ENCODE measurements around the gene INAFM2. TPM values are rescaled to one million over a fixed set of nuclear protein-coding genes. Genes with fewer than 3 reads are reported as not detected.
A peak's percentile ranks its signal among the peaks of the same experiment; 100 is the strongest.

Gene INAFM2
- total and polyA plus RNA-seq, 4 experiments from 2014 or later = 0.08 to 7.5 (median 5.0) TPM

- H3K9me3 Mint-ChIP-seq = no peaks in the 10 kb centered on the region
- peaks cover 2 to 10% (median 5%) of the 10 kb centered on the region in 4 donors for H3K4me1 Mint-ChIP-seq
- intact Hi-C loops (cut with micrococcal nuclease) = loop anchor here (10.0 kb wide), 1 partner anchor 393 kb away; no protein-coding TSS in a partner anchor
- Histone ChIP-seq H3K27me3 (ENCODE audit: insufficient read depth, low read length) (peaks cover 6% of the 10 kb centered on the region), H3K4me3 (ENCODE audit: low read length in 2 of 2) (no peak overlapping the region), H3K4me1 (ENCODE audit: insufficient read depth, low read length) (peaks cover 7% of the 10 kb centered on the region), H3K9me3 (ENCODE audit: control insufficient read depth in 1 of 2, low read length in 2 of 2) (no peaks in the 10 kb centered on the region), H3K27ac (ENCODE audit: low read depth, low read length) (no peak overlapping the region), H3K36me3 (ENCODE audit: insufficient read depth, low read length) (no peaks in the 10 kb centered on the region)
- H3K27ac Mint-ChIP-seq = no peak overlapping the region
- DNase-seq = no peak
- ChIA-PET POLR2A (ENCODE audit: partially characterized antibody) (interaction anchor here (4.8 kb wide), 1 partner anchor 31 kb away, joined by 40 read pairs; the partner anchor contains the start of gene PLCB2), CTCF (ENCODE audit: partially characterized antibody) (interaction anchor here (0.7 to 14.0 kb wide), 8 partner anchors 10 to 1838 kb away, joined by 3 to 427 read pairs (median 104); partner anchors contain the start of genes CCDC9B and PLCB2)
- H3K27me3 Mint-ChIP-seq = peaks cover 11 to 27% of the 10 kb centered on the region in 2 donors
- no peaks in the 10 kb centered on the region for H3K36me3 Mint-ChIP-seq
- no peak overlapping the region for H3K4me3 Mint-ChIP-seq
These were observed 45.5 kb upstream of the INAFM2 start for GRCh38 chr15:40278026-40278425.

GRCh38 chr15:40279437-40280141 is 43.9 kb upstream of the INAFM2 start:
- peak in 4 of 5 donors; percentile 48 to 67 (median 56) for DNase-seq
- Histone ChIP-seq H3K27me3 (ENCODE audit: insufficient read depth, low read length) (peaks cover 6% of the 10 kb centered on the region), H3K27ac (ENCODE audit: low read depth, low read length) (no peak overlapping the region), H3K36me3 (ENCODE audit: insufficient read depth, low read length) (no peaks in the 10 kb centered on the region), H3K4me1 (ENCODE audit: insufficient read depth, low read length) (peaks cover 13% of the 10 kb centered on the region), H3K9me3 (ENCODE audit: control insufficient read depth in 1 of 2, low read length in 2 of 2) (no peaks in the 10 kb centered on the region), H3K4me3 (ENCODE audit: low read length in 2 of 2) (no peak overlapping the region)
- ChIA-PET CTCF (ENCODE audit: partially characterized antibody) (interaction anchor here (0.6 to 14.0 kb wide), 40 partner anchors 8 to 1574 kb away, joined by 3 to 427 read pairs (median 5); partner anchors contain the start of genes CCDC9B, INAFM2, KNSTRN and PLCB2), POLR2A (ENCODE audit: partially characterized antibody) (interaction anchor here (0.7 to 4.8 kb wide), 4 partner anchors 29 to 276 kb away, joined by 3 to 40 read pairs (median 4); partner anchors contain the start of gene PLCB2)
- Mint-ChIP-seq H3K4me1 (peaks cover 2 to 12% (median 5%) of the 10 kb centered on the region in 4 donors), H3K36me3 (no peaks in the 10 kb centered on the region), H3K27ac (peak overlapping the region in 3 of 7 donors; percentile 12 to 73 (median 40)), H3K9me3 (no peaks in the 10 kb centered on the region), H3K4me3 (peak overlapping the region in 2 of 8 donors; percentile 24 to 39), H3K27me3 (peaks cover 11 to 27% of the 10 kb centered on the region in 2 donors)
- intact Hi-C loops (cut with micrococcal nuclease) = loop anchor here (1.0 to 10.0 kb wide), 4 partner anchors 31 to 395 kb away; partner anchors contain the start of gene INAFM2

- Mint-ChIP-seq H3K27me3 (peaks cover 11 to 27% of the 10 kb centered on the region in 2 donors), H3K4me3 (peak overlapping the region in 6 of 8 donors; percentile 20 to 76 (median 50)), H3K4me1 (peaks cover 2 to 9% (median 4%) of the 10 kb centered on the region in 4 donors), H3K36me3 (no peaks in the 10 kb centered on the region), H3K27ac (peak overlapping the region in 1 of 7 donors; percentile 73), H3K9me3 (peaks cover 0 to under 1% (median 0%) of the 10 kb centered on the region in 8 donors)
- Histone ChIP-seq H3K27ac (ENCODE audit: low read depth, low read length) (no peak overlapping the region), H3K27me3 (ENCODE audit: insufficient read depth, low read length) (peaks cover 6% of the 10 kb centered on the region), H3K9me3 (ENCODE audit: control insufficient read depth in 1 of 2, low read length in 2 of 2) (no peaks in the 10 kb centered on the region), H3K36me3 (ENCODE audit: insufficient read depth, low read length) (no peaks in the 10 kb centered on the region), H3K4me3 (ENCODE audit: low read length in 2 of 2) (no peak overlapping the region), H3K4me1 (ENCODE audit: insufficient read depth, low read length) (peaks cover 13% of the 10 kb centered on the region)
- intact Hi-C loops (cut with micrococcal nuclease) = loop anchor here (5.0 kb wide), 1 partner anchor 42 kb away; the partner anchor contains the start of gene INAFM2
- ChIA-PET POLR2A (ENCODE audit: partially characterized antibody) (interaction anchor here (0.7 to 4.8 kb wide), 2 partner anchors 28 to 275 kb away, joined by 3 to 40 read pairs; partner anchors contain the start of gene PLCB2), CTCF (ENCODE audit: partially characterized antibody) (interaction anchor here (0.9 to 14.0 kb wide), 18 partner anchors 9 to 240 kb away, joined by 3 to 427 read pairs (median 10); partner anchors contain the start of genes CCDC9B, INAFM2, PLCB2 and SRP14)
- no peak for DNase-seq
These were observed 43.0 kb upstream of the INAFM2 start for GRCh38 chr15:40280260-40281056.

DNA sequence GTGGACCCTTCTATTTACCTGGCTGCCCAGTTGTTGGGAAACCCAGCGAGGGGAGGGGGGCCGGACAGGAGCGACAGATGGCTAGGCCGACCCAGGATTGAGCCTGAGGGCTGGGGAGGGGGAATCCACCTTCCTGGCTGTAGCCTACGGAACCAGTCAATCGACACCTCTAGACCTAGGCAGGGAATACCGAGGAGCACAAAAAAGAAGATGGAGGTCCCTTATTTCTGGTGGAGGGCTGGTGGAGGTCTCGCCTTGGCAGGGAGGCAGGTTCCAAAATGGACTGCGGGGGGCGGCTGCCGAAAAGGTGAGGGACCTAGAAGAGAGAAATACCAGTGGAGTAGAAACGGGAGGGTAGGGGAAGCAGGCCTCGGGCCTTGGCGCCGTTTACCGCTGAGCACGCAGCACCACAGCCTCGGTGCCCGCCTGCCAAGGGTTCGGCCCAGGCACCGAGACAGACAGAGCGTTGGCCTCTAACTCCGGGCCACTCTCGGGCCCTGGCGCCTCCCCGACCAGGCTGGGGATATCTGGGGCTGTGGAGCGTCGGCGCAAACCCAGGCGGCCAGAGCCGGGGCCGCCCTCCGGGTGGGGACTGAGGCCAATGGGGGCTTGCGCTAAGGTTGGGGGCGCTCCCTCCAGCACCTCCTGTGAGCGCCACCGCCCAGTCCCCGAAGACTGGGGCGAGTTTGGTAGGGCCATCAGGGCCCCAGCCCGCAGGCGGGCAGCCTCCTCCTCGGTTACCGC is 42.3 kb upstream of the INAFM2 start:
- POLR2A ChIA-PET (ENCODE audit: partially characterized antibody) = interaction anchor here (4.8 to 5.3 kb wide), 2 partner anchors 27 to 28 kb away, joined by 40 to 67 read pairs; partner anchors contain the start of gene PLCB2
- Histone ChIP-seq H3K27me3 (ENCODE audit: insufficient read depth, low read length) (peaks cover 6% of the 10 kb centered on the region), H3K36me3 (ENCODE audit: insufficient read depth, low read length) (no peaks in the 10 kb centered on the region), H3K27ac (ENCODE audit: low read depth, low read length) (no peak overlapping the region), H3K4me3 (ENCODE audit: low read length in 2 of 2) (no peak overlapping the region), H3K9me3 (ENCODE audit: control insufficient read depth in 1 of 2, low read length in 2 of 2) (no peaks in the 10 kb centered on the region), H3K4me1 (ENCODE audit: insufficient read depth, low read length) (peaks cover 13% of the 10 kb centered on the region)
- Mint-ChIP-seq H3K36me3 (no peaks in the 10 kb centered on the region), H3K4me3 (peak overlapping the region; percentile 20 to 76 (median 51)), H3K27me3 (peaks cover 11 to 27% of the 10 kb centered on the region in 2 donors), H3K4me1 (peaks cover 2 to 9% (median 4%) of the 10 kb centered on the region in 4 donors), H3K9me3 (peaks cover 0 to 2% (median 0%) of the 10 kb centered on the region in 8 donors), H3K27ac (no peak overlapping the region)
- DNase-seq = no peak
- intact Hi-C loops (cut with micrococcal nuclease) = loop anchor here (5.0 kb wide), 1 partner anchor 41 kb away; the partner anchor contains the start of gene INAFM2
- CTCF ChIA-PET (ENCODE audit: partially characterized antibody) = interaction anchor here (0.9 to 14.0 kb wide), 16 partner anchors 8 to 241 kb away, joined by 3 to 427 read pairs (median 27); partner anchors contain the start of genes CCDC9B, INAFM2, PLCB2 and SRP14

- Mint-ChIP-seq H3K4me1 (peaks cover 2 to 9% (median 4%) of the 10 kb centered on the region in 4 donors), H3K27ac (no peak overlapping the region), H3K27me3 (peaks cover 11 to 26% of the 10 kb centered on the region in 2 donors), H3K36me3 (peaks cover 0 to 2% of the 10 kb centered on the region in 2 donors), H3K9me3 (peaks cover 0 to 2% (median 0%) of the 10 kb centered on the region in 8 donors), H3K4me3 (no peak overlapping the region)
- ChIA-PET CTCF (ENCODE audit: partially characterized antibody) (interaction anchor here (5.1 to 5.2 kb wide), 2 partner anchors 28 to 55 kb away, joined by 39 to 94 read pairs; partner anchors contain the start of gene PLCB2), POLR2A (ENCODE audit: partially characterized antibody) (interaction anchor here (5.3 kb wide), 1 partner anchor 26 kb away, joined by 67 read pairs; the partner anchor contains the start of gene PLCB2)
- H3K36me3 ChIP-seq (ENCODE audit: insufficient read depth, low read length) = no peaks in the 10 kb centered on the region
- no peak for DNase-seq
- no peaks in the 10 kb centered on the region for H3K9me3 ChIP-seq (ENCODE audit: control insufficient read depth in 1 of 2, low read length in 2 of 2)
- peaks cover 6% of the 10 kb centered on the region for H3K27me3 ChIP-seq (ENCODE audit: insufficient read depth, low read length)
- no peak overlapping the region for H3K27ac ChIP-seq (ENCODE audit: low read depth, low read length)
- intact Hi-C loops (cut with micrococcal nuclease) = loop anchor here (5.0 kb wide), 1 partner anchor 41 kb away; the partner anchor contains the start of gene INAFM2
- peaks cover 13% of the 10 kb centered on the region for H3K4me1 ChIP-seq (ENCODE audit: insufficient read depth, low read length)
- peak overlapping the region in 1 of 2 donors; percentile 57 for H3K4me3 ChIP-seq (ENCODE audit: low read length in 2 of 2)
These were observed 41.7 kb upstream of the INAFM2 start for GRCh38 chr15:40281801-40282146.

Measured in CD4-positive, alpha-beta memory T cell (primary cell).